Measurements from ENCODE around the gene CACNA1I.
"Not testable (repeated sequence)": the region's sequence is repeated elsewhere in the genome, so short reads cannot be mapped to it uniquely, and the experiment has no call there.

CACNA1I gene

GRCh38 chr22:39570665-39571064 lies at the start of gene CACNA1I:
Gene CACNA1I (plus strand): TSS chr22:39570753. CDS start chr22:39570753, 0 bp downstream.
- H4K20me1 ChIP-seq, result no peaks in the 10 kb centered on the region
- no peak for TF ChIP-seq Cebpa-rat (IDR thresholded peaks at IDR 0.05)
- no peak within 1 kb of the TSS for H3K4me3 ChIP-seq
- H3K9ac ChIP-seq, result no peak within 1 kb of the TSS
- no peaks in the 10 kb centered on the region for H3K27me3 ChIP-seq
- peak within 1 kb of the TSS in 1 of 11 experiments; percentile 12; a peak in 2 of 22 replicates for H3K27ac ChIP-seq
- H3K4me1 ChIP-seq, result peaks cover 21 to 55% (median 43%) of the 10 kb centered on the region in 10 experiments
- H3K9me3 ChIP-seq (replicated peaks in 1 of 11), result peaks cover 0 to 11% (median 4%) of the 10 kb centered on the region in 11 experiments; a peak in 6 of 22 replicates
- peak within 1 kb of the TSS in 6 of 11 experiments; percentile 10 to 71 (median 37); a peak in 4 of 22 replicates for H3K4me2 ChIP-seq
- no peaks in the 10 kb centered on the region for H3K36me3 ChIP-seq

GRCh38 chr22:39521106-39521885 lies 49.3 kb upstream of the CACNA1I start:
- not testable (repeated sequence) for H3K9me3 ChIP-seq (replicated peaks in 1 of 11); H3K27me3 ChIP-seq
- peaks cover 56 to 83% (median 60%) of the 10 kb centered on the region in 11 experiments for H4K20me1 ChIP-seq
- peak overlapping the region; percentile 94 to 100 (median 99) for H3K9ac ChIP-seq
- peaks cover 45 to 75% (median 66%) of the 10 kb centered on the region in 11 experiments for H3K36me3 ChIP-seq
- peaks cover 57 to 67% (median 62%) of the 10 kb centered on the region in 10 experiments for H3K4me1 ChIP-seq
- peak overlapping the region; percentile 84 to 100 (median 99) for H3K4me2 ChIP-seq
- H3K4me3 ChIP-seq, result peak overlapping the region; percentile 80 to 100 (median 98)
- peak overlapping the region; percentile 97 to 100 (median 99) for H3K27ac ChIP-seq

- H3K9me3 ChIP-seq (replicated peaks in 1 of 11); H3K27me3 ChIP-seq: not testable (repeated sequence)
- peak overlapping the region; percentile 84 to 100 (median 99) for H3K4me2 ChIP-seq
- peak overlapping the region; percentile 80 to 100 (median 98) for H3K4me3 ChIP-seq
- H3K9ac ChIP-seq, result peak overlapping the region; percentile 94 to 100 (median 99)
- peaks cover 60 to 73% (median 67%) of the 10 kb centered on the region in 10 experiments for H3K4me1 ChIP-seq
- H4K20me1 ChIP-seq, result peaks cover 62 to 87% (median 67%) of the 10 kb centered on the region in 11 experiments
- H3K36me3 ChIP-seq, result peaks cover 37 to 67% (median 61%) of the 10 kb centered on the region in 11 experiments
- peak overlapping the region in 10 of 11 experiments; percentile 97 to 100 (median 98); a peak in 19 of 22 replicates for H3K27ac ChIP-seq
Measured at GRCh38 chr22:39522091-39522490, 48.5 kb upstream of the CACNA1I start.

- peaks cover 68 to 87% (median 73%) of the 10 kb centered on the region in 11 experiments for H4K20me1 ChIP-seq
- peaks cover 60 to 75% (median 67%) of the 10 kb centered on the region in 10 experiments for H3K4me1 ChIP-seq
- H3K4me2 ChIP-seq, result peak overlapping the region; percentile 84 to 100 (median 99)
- H3K27me3 ChIP-seq, result no peaks in the 10 kb centered on the region
- peak overlapping the region; percentile 80 to 100 (median 98) for H3K4me3 ChIP-seq
- peak overlapping the region in 10 of 11 experiments; percentile 31 to 100 (median 98); a peak in 17 of 22 replicates for H3K27ac ChIP-seq
- H3K9me3 ChIP-seq (replicated peaks in 1 of 11), result 0 out of 22 replicates have a peak, but pooled peaks cover 0 to 6% (median 0%) of the 10 kb centered on the region in 11 experiments
- TF ChIP-seq Cebpa-rat (IDR thresholded peaks at IDR 0.05), result no peak
- peaks cover 37 to 66% (median 56%) of the 10 kb centered on the region in 11 experiments for H3K36me3 ChIP-seq
- peak overlapping the region; percentile 94 to 100 (median 99) for H3K9ac ChIP-seq
Measured at GRCh38 chr22:39522567-39523300, 47.8 kb upstream of the CACNA1I start.

- Histone ChIP-seq H4K20me1 (peaks cover 79 to 88% (median 88%) of the 10 kb centered on the region in 11 experiments), H3K4me2 (peak overlapping the region; percentile 84 to 100 (median 99)), H3K27ac (peak overlapping the region in 1 of 11 experiments; percentile 100; a peak in 2 of 22 replicates), H3K9ac (peak overlapping the region in 9 of 11 experiments; percentile 94 to 100 (median 99); a peak in 13 of 22 replicates), H3K9me3 (replicated peaks in 1 of 11) (0 out of 22 replicates have a peak, but pooled peaks cover 0 to 6% (median 0%) of the 10 kb centered on the region in 11 experiments), H3K4me3 (peak overlapping the region in 9 of 10 experiments; percentile 80 to 100 (median 98); a peak in 15 of 20 replicates), H3K36me3 (peaks cover 37 to 75% (median 59%) of the 10 kb centered on the region in 11 experiments), H3K4me1 (peaks cover 59 to 74% (median 67%) of the 10 kb centered on the region in 10 experiments), H3K27me3 (no peaks in the 10 kb centered on the region)
- TF ChIP-seq Cebpa-rat (IDR thresholded peaks at IDR 0.05), result no peak
Measured at GRCh38 chr22:39524089-39524752, 46.3 kb upstream of the CACNA1I start.

GRCh38 chr22:39524753-39525657 lies 45.5 kb upstream of the CACNA1I start:
- H3K9me3 ChIP-seq (replicated peaks in 1 of 11), result 0 out of 22 replicates have a peak, but pooled peaks cover 0 to 6% (median 0%) of the 10 kb centered on the region in 11 experiments
- peaks cover 44 to 83% (median 66%) of the 10 kb centered on the region in 11 experiments for H3K36me3 ChIP-seq
- peak overlapping the region in 2 of 11 experiments; percentile 1 to 100; a peak in 1 of 22 replicates for H3K27ac ChIP-seq
- H3K4me2 ChIP-seq, result peak overlapping the region; percentile 84 to 100 (median 99)
- no peak for TF ChIP-seq Cebpa-rat (IDR thresholded peaks at IDR 0.05)
- peak overlapping the region in 4 of 10 experiments; percentile 18 to 98 (median 88); a peak in 5 of 20 replicates for H3K4me3 ChIP-seq
- H4K20me1 ChIP-seq, result peaks cover 79 to 96% (median 95%) of the 10 kb centered on the region in 11 experiments
- H3K9ac ChIP-seq, result peak overlapping the region in 7 of 11 experiments; percentile 26 to 100 (median 99); a peak in 10 of 22 replicates
- H3K27me3 ChIP-seq, result no peaks in the 10 kb centered on the region
- H3K4me1 ChIP-seq, result peaks cover 67 to 82% (median 75%) of the 10 kb centered on the region in 10 experiments

- Histone ChIP-seq H3K4me1 (peaks cover 73 to 88% (median 81%) of the 10 kb centered on the region in 10 experiments), H3K27me3 (no peaks in the 10 kb centered on the region), H3K4me2 (peak overlapping the region in 10 of 11 experiments; percentile 95 to 100 (median 99); a peak in 18 of 22 replicates), H3K4me3 (0 out of 20 replicates have a peak overlapping the region, but pooled peaks of 1 of the 10 experiments have one; percentile 18), H3K36me3 (peaks cover 48 to 88% (median 71%) of the 10 kb centered on the region in 11 experiments), H4K20me1 (peaks cover 77 to 100% (median 99%) of the 10 kb centered on the region in 11 experiments), H3K9me3 (replicated peaks in 1 of 11) (0 out of 22 replicates have a peak, but pooled peaks cover 0 to 6% (median 0%) of the 10 kb centered on the region in 11 experiments), H3K27ac (0 out of 22 replicates have a peak overlapping the region, but pooled peaks of 1 of the 11 experiments have one; percentile 1), H3K9ac (peak overlapping the region in 4 of 11 experiments; percentile 16 to 100 (median 18); a peak in 3 of 22 replicates)
- no peak for TF ChIP-seq Cebpa-rat (IDR thresholded peaks at IDR 0.05)
Measured at GRCh38 chr22:39525658-39525975, 44.9 kb upstream of the CACNA1I start.

Measured in BLaER1 treated with 17β-estradiol and CSF1 and Interleukin-3, amounts not matched to agents 10 nM and 100 nM (cell line).